H1 (cell line): ENCODE measurements around the gene FGF18.

Experiments used
- CHD1 ChIP-seq: IDR thresholded peaks from 2 replicates; pipeline ENCODE4 v1.6.1; 2012; ENCODE audit warnings: low read depth, low read length, improper control_type of control experiment
- EZH2 ChIP-seq: fragments of 200-600 bp; sonication (generic); IDR thresholded peaks from 2 replicates; pipeline ENCODE4 v1.7.1; 2012; ENCODE audit warnings: low read depth, mild to moderate bottlenecking, moderate library complexity, low read length, inconsistent platforms; ENCODE audit not compliant: severe bottlenecking
- HDAC6 ChIP-seq: IDR thresholded peaks from one replicate; pipeline ENCODE4 v1.7.1; 2012; ENCODE audit warnings: low read depth, mild to moderate bottlenecking, inconsistent platforms, low read length, moderate library complexity
- JUN ChIP-seq: IDR thresholded peaks from 2 replicates; pipeline ENCODE4 v1.6.1; 2011; ENCODE audit warnings: low read depth, mild to moderate bottlenecking, improper control_type of control experiment, low read length
- KDM5A ChIP-seq: fragments of 200-600 bp; IDR thresholded peaks from 2 replicates; pipeline ENCODE4 v1.7.1; 2012; ENCODE audit warnings: mild to moderate bottlenecking, low read length, inconsistent platforms, mixed read lengths
- NRF1 ChIP-seq: IDR thresholded peaks from 2 replicates; pipeline ENCODE4 v1.6.1; 2011; ENCODE audit warnings: mild to moderate bottlenecking, low read depth, low read length, improper control_type of control experiment
- POLR2A ChIP-seq, 2 experiments: IDR thresholded peaks; 1 replicate in 1 of 2; 2 replicates in 1 of 2; pipeline ENCODE4 v1.6.1; 2011; ENCODE audit warnings: low read depth in 2 of 2, low read length in 2 of 2, mild to moderate bottlenecking in 2 of 2; ENCODE audit errors: control extremely low read depth in 1 of 2
- RAD21 ChIP-seq, 2 experiments: IDR thresholded peaks in 1 of 2; conservative IDR thresholded peaks in 1 of 2; 2 replicates each; pipeline ENCODE4 v1.6.1; 2011; ENCODE audit warnings: low read depth in 2 of 2, low read length in 2 of 2, improper control_type of control experiment in 1 of 2, inconsistent platforms in 1 of 2, mild to moderate bottlenecking in 1 of 2, moderate library complexity in 1 of 2
- TAF1 ChIP-seq: IDR thresholded peaks from 2 replicates; pipeline ENCODE4 v1.6.1; 2011; ENCODE audit warnings: mild to moderate bottlenecking, low read depth, low read length
- TAF7 ChIP-seq: optimal IDR thresholded peaks from 2 replicates; pipeline ENCODE3; 2011; ENCODE audit warnings: low read depth, mild to moderate bottlenecking, inconsistent platforms, low read length, moderate library complexity, borderline replicate concordance
- TF ChIP-seq, protein P1 (sequence below), 3 experiments: IDR thresholded peaks; 1 replicate in 2 of 3; 2 replicates in 1 of 3; pipeline versions ENCODE4 v1.5.1 to v1.6.1; 2011; ENCODE audit warnings: low read length in 3 of 3, mild to moderate bottlenecking in 3 of 3, inconsistent platforms in 2 of 3, low read depth in 1 of 3, moderate library complexity in 1 of 3; ENCODE audit not compliant: insufficient read depth in 1 of 3; ENCODE audit errors: control extremely low read depth in 1 of 3

DNA sequence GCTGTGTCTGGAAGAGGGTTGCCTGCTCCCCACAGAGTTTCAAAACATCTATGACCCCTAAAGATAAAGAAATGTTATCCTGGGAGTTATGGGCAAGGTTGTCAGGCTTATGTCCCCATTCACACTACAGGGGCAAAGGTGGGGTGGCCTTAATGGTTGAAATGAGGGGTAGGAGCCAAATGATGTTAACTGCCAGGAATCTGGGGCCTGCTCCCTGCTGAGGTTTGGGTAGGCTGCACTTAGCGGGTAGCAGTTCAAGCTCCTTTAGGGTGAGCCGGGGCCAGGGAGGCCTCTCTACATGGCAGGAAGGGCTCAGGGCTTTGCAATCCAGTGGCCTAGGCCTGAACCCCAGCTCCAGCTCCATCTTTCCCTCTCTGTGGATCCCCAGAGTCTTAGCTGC lies 3.0 kb downstream of the FGF18 start:
- TF ChIP-seq KDM5A (no peak), HDAC6 (no peak), TAF1 (no peak), NRF1 (no peak), EZH2 (no peak), CHD1 (no peak), TAF7 (no peak), RAD21 (IDR thresholded peaks at IDR 0.05 in 1 of 2, conservative IDR thresholded peaks at IDR 0.05 in 1 of 2; ENCODE audit: low read depth in 2 of 2, low read length in 2 of 2) (no peak), POLR2A (IDR thresholded peaks at IDR 0.05; ENCODE audit: control extremely low read depth in 1 of 2, low read depth in 2 of 2, low read length in 2 of 2) (no peak), JUN (no peak)
- TF ChIP-seq, protein P1, sequence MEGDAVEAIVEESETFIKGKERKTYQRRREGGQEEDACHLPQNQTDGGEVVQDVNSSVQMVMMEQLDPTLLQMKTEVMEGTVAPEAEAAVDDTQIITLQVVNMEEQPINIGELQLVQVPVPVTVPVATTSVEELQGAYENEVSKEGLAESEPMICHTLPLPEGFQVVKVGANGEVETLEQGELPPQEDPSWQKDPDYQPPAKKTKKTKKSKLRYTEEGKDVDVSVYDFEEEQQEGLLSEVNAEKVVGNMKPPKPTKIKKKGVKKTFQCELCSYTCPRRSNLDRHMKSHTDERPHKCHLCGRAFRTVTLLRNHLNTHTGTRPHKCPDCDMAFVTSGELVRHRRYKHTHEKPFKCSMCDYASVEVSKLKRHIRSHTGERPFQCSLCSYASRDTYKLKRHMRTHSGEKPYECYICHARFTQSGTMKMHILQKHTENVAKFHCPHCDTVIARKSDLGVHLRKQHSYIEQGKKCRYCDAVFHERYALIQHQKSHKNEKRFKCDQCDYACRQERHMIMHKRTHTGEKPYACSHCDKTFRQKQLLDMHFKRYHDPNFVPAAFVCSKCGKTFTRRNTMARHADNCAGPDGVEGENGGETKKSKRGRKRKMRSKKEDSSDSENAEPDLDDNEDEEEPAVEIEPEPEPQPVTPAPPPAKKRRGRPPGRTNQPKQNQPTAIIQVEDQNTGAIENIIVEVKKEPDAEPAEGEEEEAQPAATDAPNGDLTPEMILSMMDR (IDR thresholded peaks at IDR 0.05; ENCODE audit: control extremely low read depth in 1 of 3, insufficient read depth in 1 of 3, low read depth in 1 of 3, low read length in 3 of 3): no peak
